Suprapubic skin (tissue), 4 donors: ENCODE data around the gene STK10.

Experiments
- POLR2A ChIP-seq, 2 donors: fragments of 450-650 bp; IDR thresholded peaks; one replicate each; pipeline ENCODE4 v1.6.1; 2017; ENCODE audit warnings: antibody characterized with exemption in 2 of 2, mild to moderate bottlenecking in 2 of 2, moderate library complexity in 2 of 2
- POLR2AphosphoS5 ChIP-seq, 3 donors: sonication (generic); formaldehyde crosslinking; IDR thresholded peaks; one replicate each; pipeline ENCODE4 v1.6.1; 2017; ENCODE audit warnings: antibody characterized with exemption in 3 of 3
- TF ChIP-seq, protein P1 (sequence below), 2 donors: fragments of 200-600 bp in 1 of 2; fragments of 450-650 bp in 1 of 2; sonication (generic) in 1 of 2; IDR thresholded peaks; one replicate each; pipeline ENCODE4 v1.5.1; 2016 to 2019; ENCODE audit warnings: antibody characterized with exemption in 2 of 2, mild to moderate bottlenecking in 1 of 2, moderate library complexity in 1 of 2

DNA sequence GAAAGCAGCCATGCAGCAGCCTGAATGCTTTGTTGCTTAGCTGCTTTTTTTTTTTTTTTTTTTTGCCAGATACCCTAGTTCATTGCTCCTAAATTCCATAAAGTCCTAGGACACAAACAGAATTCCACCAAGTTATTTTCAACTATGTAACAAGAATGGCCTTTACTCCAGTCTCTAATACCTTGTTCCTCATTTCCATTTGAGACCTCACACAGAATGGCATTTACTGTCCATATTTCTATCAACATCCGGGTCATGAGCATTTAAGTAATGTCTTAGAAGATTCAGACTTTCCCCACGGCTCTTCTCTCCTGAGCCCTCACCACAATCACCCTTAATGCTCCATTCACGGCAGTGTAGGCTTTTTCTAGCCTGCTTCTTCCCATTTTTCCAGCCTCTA, 149.9 kb downstream of the STK10 start:
- TF ChIP-seq, protein P1, sequence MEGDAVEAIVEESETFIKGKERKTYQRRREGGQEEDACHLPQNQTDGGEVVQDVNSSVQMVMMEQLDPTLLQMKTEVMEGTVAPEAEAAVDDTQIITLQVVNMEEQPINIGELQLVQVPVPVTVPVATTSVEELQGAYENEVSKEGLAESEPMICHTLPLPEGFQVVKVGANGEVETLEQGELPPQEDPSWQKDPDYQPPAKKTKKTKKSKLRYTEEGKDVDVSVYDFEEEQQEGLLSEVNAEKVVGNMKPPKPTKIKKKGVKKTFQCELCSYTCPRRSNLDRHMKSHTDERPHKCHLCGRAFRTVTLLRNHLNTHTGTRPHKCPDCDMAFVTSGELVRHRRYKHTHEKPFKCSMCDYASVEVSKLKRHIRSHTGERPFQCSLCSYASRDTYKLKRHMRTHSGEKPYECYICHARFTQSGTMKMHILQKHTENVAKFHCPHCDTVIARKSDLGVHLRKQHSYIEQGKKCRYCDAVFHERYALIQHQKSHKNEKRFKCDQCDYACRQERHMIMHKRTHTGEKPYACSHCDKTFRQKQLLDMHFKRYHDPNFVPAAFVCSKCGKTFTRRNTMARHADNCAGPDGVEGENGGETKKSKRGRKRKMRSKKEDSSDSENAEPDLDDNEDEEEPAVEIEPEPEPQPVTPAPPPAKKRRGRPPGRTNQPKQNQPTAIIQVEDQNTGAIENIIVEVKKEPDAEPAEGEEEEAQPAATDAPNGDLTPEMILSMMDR (IDR thresholded peaks at IDR 0.05), result no peak
- TF ChIP-seq POLR2A (IDR thresholded peaks at IDR 0.05) (no peak), POLR2AphosphoS5 (IDR thresholded peaks at IDR 0.05) (no peak)
